Measurements from ENCODE around the gene FXYD3. TPM values are rescaled to one million over a fixed set of nuclear protein-coding genes. Genes with fewer than 3 reads are reported as not detected.

The FXYD3 gene
- total and polyA plus RNA-seq, 2 of the 13 experiments (the other 11 are each of a cell fraction or from before 2014, with no cell fraction given) = 4.9 TPM; not detected in 1

DNA sequence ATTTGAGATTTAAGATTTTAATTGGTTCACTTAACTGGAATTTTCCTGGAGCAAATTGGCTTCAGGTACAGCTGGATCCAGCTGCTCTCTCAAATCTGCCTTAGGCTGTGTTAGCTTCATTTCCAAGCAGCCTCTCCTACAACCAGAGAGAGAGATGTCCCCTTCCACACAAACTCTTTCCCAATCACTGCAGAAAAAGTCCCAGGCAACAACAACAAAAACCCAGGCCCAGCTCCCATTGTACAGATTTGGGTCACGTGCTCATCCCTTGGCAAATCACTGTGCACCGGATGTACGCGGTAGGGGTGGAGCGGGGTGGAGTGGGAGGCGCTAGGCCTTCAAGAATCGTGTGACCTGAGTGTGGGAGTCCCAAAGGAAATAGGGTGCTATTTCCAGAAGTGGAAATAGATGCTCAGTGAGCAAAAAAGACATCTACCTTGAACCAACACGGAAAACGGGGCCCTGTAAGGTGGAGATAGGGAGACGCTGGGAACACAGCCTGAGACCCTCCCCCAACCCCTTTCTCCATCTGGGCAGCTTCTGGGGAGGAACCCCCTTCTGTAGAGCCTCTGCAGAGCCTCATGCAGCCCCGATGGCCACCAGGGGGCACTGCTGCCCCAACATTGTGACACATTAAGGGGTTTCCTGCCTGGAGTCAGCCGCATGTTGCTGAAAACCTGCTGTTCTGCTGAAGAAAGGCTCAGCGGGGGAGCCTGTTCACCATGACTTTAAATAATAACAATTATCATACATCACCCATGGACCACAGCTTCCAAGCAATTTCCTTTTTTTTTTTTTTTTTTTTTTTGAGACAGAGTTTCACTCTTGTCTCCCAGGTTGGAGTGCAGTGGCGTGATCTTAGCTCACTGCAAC, 48.7 kb upstream of the FXYD3 start (continued):
- TF ChIP-seq, protein P1, sequence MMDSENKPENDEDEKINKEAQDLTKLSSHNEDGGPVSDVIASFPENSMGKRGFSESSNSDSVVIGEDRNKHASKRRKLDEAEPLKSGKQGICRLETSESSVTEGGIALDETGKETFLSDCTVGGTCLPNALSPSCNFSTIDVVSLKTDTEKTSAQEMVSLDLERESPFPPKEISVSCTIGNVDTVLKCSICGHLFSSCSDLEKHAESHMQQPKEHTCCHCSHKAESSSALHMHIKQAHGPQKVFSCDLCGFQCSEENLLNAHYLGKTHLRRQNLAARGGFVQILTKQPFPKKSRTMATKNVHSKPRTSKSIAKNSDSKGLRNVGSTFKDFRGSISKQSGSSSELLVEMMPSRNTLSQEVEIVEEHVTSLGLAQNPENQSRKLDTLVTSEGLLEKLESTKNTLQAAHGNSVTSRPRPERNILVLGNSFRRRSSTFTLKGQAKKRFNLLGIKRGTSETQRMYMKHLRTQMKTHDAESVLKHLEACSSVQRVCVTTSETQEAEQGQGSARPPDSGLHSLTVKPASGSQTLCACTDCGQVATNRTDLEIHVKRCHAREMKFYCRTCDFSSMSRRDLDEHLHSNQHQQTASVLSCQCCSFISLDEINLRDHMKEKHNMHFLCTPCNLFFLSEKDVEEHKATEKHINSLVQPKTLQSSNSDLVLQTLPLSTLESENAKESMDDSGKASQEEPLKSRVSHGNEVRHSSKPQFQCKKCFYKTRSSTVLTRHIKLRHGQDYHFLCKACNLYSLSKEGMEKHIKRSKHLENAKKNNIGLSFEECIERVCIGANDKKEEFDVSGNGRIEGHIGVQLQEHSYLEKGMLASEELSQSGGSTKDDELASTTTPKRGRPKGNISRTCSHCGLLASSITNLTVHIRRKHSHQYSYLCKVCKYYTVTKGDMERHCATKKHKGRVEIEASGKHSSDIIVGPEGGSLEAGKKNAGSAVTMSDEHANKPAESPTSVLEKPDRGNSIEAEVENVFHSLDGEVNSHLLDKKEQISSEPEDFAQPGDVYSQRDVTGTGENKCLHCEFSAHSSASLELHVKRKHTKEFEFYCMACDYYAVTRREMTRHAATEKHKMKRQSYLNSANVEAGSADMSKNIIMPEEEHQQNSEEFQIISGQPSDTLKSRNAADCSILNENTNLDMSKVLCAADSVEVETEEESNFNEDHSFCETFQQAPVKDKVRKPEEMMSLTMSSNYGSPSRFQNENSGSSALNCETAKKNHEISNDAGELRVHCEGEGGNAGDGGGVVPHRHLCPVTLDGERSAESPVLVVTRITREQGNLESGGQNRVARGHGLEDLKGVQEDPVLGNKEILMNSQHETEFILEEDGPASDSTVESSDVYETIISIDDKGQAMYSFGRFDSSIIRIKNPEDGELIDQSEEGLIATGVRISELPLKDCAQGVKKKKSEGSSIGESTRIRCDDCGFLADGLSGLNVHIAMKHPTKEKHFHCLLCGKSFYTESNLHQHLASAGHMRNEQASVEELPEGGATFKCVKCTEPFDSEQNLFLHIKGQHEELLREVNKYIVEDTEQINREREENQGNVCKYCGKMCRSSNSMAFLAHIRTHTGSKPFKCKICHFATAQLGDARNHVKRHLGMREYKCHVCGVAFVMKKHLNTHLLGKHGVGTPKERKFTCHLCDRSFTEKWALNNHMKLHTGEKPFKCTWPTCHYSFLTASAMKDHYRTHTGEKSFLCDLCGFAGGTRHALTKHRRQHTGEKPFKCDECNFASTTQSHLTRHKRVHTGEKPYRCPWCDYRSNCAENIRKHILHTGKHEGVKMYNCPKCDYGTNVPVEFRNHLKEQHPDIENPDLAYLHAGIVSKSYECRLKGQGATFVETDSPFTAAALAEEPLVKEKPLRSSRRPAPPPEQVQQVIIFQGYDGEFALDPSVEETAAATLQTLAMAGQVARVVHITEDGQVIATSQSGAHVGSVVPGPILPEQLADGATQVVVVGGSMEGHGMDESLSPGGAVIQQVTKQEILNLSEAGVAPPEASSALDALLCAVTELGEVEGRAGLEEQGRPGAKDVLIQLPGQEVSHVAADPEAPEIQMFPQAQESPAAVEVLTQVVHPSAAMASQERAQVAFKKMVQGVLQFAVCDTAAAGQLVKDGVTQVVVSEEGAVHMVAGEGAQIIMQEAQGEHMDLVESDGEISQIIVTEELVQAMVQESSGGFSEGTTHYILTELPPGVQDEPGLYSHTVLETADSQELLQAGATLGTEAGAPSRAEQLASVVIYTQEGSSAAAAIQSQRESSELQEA (CRISPR knock-in tag; IDR thresholded peaks at IDR 0.05; ENCODE audit: not compliant biosample characterization) = no peak
- TF ChIP-seq, protein P2, sequence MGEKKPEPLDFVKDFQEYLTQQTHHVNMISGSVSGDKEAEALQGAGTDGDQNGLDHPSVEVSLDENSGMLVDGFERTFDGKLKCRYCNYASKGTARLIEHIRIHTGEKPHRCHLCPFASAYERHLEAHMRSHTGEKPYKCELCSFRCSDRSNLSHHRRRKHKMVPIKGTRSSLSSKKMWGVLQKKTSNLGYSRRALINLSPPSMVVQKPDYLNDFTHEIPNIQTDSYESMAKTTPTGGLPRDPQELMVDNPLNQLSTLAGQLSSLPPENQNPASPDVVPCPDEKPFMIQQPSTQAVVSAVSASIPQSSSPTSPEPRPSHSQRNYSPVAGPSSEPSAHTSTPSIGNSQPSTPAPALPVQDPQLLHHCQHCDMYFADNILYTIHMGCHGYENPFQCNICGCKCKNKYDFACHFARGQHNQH (CRISPR knock-in tag; IDR thresholded peaks at IDR 0.05) = peak; percentile 40; the same call in 1 of the 2 replicates
- no peak for TF ChIP-seq RBM22 (optimal IDR thresholded peaks at IDR 0.05; ENCODE audit: low read length)
- no peak for TF ChIP-seq ZFP90 (CRISPR knock-in tag; IDR thresholded peaks at IDR 0.05; ENCODE audit: borderline replicate concordance)
- no peak for TF ChIP-seq NFIC (IDR thresholded peaks at IDR 0.05; ENCODE audit: low read length)
- TF ChIP-seq, protein P3, sequence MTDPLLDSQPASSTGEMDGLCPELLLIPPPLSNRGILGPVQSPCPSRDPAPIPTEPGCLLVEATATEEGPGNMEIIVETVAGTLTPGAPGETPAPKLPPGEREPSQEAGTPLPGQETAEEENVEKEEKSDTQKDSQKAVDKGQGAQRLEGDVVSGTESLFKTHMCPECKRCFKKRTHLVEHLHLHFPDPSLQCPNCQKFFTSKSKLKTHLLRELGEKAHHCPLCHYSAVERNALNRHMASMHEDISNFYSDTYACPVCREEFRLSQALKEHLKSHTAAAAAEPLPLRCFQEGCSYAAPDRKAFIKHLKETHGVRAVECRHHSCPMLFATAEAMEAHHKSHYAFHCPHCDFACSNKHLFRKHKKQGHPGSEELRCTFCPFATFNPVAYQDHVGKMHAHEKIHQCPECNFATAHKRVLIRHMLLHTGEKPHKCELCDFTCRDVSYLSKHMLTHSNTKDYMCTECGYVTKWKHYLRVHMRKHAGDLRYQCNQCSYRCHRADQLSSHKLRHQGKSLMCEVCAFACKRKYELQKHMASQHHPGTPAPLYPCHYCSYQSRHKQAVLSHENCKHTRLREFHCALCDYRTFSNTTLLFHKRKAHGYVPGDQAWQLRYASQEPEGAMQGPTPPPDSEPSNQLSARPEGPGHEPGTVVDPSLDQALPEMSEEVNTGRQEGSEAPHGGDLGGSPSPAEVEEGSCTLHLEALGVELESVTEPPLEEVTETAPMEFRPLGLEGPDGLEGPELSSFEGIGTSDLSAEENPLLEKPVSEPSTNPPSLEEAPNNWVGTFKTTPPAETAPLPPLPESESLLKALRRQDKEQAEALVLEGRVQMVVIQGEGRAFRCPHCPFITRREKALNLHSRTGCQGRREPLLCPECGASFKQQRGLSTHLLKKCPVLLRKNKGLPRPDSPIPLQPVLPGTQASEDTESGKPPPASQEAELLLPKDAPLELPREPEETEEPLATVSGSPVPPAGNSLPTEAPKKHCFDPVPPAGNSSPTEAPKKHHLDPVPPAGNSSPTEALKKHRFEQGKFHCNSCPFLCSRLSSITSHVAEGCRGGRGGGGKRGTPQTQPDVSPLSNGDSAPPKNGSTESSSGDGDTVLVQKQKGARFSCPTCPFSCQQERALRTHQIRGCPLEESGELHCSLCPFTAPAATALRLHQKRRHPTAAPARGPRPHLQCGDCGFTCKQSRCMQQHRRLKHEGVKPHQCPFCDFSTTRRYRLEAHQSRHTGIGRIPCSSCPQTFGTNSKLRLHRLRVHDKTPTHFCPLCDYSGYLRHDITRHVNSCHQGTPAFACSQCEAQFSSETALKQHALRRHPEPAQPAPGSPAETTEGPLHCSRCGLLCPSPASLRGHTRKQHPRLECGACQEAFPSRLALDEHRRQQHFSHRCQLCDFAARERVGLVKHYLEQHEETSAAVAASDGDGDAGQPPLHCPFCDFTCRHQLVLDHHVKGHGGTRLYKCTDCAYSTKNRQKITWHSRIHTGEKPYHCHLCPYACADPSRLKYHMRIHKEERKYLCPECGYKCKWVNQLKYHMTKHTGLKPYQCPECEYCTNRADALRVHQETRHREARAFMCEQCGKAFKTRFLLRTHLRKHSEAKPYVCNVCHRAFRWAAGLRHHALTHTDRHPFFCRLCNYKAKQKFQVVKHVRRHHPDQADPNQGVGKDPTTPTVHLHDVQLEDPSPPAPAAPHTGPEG (CRISPR knock-in tag; IDR thresholded peaks at IDR 0.05) = no peak
- TF ChIP-seq MYNN (CRISPR knock-in tag; IDR thresholded peaks at IDR 0.05; ENCODE audit: low read depth) = no peak
- no peak for TF ChIP-seq HNRNPLL (IDR thresholded peaks at IDR 0.05; ENCODE audit: low read depth, low read length, poor library complexity, severe bottlenecking)
- TF ChIP-seq ZNF335 (CRISPR knock-in tag; IDR thresholded peaks at IDR 0.05) = no peak
- TF ChIP-seq, protein P4, sequence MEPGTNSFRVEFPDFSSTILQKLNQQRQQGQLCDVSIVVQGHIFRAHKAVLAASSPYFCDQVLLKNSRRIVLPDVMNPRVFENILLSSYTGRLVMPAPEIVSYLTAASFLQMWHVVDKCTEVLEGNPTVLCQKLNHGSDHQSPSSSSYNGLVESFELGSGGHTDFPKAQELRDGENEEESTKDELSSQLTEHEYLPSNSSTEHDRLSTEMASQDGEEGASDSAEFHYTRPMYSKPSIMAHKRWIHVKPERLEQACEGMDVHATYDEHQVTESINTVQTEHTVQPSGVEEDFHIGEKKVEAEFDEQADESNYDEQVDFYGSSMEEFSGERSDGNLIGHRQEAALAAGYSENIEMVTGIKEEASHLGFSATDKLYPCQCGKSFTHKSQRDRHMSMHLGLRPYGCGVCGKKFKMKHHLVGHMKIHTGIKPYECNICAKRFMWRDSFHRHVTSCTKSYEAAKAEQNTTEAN (CRISPR knock-in tag; conservative IDR thresholded peaks at IDR 0.05) = no peak
- TF ChIP-seq ESRRA (CRISPR knock-in tag; IDR thresholded peaks at IDR 0.05; ENCODE audit: low read depth) = no peak
